IPS DF 19.7 (cell line): ENCODE results near the gene TMEM235.

ENCODE experiments used
- DNase-seq: peaks from one replicate; pipeline ENCODE4 v3.0.0-alpha.2; 2013; ENCODE audit warnings: low read depth, low spot score

TMEM235 gene

DNA sequence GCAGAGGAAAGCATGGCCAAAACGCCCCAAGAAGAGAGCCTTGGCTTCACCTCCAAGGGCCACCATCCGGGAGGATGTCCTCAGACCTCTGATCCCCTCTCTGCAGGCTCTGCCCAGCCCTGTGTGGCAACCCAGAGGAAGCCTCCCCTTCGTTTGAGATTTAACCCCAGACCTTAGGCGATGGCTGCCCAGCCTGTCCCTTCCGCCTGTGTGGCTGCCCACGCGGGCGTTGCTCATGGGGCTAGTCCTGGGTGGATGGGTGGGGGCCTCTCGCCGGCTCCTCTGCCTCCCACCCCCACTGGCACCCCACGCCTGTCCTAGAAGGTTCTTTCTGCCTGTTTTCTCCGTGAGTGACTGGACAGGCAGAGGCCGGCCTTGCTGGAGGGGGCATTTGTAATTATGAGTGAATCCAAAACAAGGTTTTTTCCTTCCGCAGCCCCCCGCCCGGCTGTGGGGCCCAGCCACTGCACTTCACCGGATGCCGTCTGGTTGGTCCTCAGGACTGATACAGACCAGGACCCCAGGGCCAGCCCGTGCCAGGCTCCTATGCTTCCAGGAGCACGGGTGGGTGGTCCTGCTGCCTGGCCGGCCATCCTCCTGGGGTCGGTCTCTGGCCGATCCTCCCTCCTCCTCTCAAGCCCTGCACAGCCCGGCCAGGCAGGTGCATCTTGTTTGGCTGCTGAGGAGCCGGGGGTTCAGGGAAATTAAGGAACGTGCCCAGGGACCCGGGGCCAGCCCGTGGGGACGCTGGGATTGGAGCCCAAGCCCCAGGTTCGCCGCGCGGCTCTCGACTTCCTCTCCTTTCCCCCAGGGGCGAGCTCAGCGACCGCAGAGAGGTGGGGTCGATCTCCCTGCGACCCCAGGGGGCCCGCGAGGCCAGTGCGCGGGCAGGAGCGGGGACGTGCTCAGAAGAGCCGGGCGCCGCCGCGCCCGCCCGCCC, at the start of gene TMEM235:
Gene TMEM235, plus strand, starts transcription at position 636 of the 940 bp plus-strand sequence. CDS start 393 bp downstream, outside the sequence.
- no peak for DNase-seq

DNA sequence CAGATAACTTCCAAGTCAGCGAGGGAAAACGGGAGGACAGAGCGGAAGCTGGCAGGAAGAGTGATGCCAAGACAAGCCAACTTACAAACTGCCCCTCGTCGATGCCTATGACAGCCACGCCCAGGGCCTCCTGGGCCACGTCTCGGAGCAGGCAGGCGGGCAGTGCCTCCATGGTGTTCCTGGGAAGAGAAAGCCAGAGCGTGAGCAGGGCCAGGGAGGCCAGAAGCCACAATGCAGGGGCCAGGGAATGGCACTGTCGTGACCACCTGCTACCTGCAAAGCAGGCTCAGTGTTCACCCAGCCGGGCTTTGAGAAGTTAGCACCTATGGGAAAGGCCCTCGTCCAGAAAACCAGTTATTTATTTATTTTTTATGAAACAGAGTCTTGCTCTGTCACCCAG, 48.9 kb upstream of the TMEM235 start:
- no peak for DNase-seq

DNA sequence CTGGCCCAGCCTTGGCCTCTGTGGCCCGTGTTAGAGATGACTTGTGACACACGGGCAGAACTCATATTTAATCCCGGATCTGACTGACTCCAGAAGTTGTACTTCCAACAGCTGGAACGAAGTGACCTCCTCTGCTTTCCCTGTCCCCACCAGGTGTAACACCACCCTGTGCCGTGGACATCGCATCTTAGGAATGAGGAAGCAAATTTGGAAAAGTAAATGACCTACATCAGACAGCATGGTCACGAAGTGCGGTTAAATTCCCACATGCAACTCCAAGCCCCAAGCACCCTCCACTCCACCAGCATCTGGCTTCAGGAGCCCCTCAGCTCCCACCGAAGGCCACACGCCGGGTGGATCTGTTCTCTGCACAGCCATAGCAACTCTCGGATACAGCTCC, 47.5 kb upstream of the TMEM235 start:
- DNase-seq = no peak

DNA sequence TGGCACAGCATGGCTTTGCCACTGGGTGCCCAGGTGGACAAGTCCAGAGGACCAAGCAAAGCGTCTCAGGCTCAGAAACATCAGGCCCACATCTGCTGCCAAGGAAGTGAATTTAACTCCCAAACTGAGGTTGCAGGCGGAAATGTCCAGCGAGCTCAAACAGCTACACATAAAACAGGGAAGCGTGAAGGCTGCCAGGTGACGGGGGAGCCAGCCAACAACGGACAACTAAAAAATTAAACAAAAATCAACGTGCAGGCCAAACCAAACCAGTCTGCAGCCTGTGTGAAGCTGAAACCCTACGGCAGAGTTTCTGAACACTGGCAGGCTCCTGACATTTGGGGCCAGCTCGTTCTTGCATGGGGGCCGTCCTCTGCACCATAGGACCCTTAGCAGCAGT, 47.1 kb upstream of the TMEM235 start:
- no peak for DNase-seq

DNA sequence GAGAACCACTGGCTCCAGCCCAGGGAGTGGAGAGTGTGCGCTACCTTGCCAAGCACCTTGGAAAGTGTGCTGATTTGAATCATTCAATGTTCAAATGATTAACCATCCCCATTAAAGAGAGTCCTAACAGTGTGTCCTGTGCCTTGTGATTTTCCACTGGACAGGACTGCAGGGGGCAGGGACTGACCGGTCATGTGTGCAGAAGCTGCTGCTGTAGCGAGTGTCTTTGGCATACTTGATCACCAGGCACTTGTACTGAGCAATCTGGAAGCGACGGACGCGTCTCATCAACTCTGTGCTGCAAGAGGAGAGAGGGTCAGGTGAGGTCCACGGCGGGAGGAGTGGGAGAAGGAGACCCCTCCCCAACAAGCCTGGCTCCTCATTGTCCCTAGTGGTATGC, 46.6 kb upstream of the TMEM235 start:
- DNase-seq = no peak

DNA sequence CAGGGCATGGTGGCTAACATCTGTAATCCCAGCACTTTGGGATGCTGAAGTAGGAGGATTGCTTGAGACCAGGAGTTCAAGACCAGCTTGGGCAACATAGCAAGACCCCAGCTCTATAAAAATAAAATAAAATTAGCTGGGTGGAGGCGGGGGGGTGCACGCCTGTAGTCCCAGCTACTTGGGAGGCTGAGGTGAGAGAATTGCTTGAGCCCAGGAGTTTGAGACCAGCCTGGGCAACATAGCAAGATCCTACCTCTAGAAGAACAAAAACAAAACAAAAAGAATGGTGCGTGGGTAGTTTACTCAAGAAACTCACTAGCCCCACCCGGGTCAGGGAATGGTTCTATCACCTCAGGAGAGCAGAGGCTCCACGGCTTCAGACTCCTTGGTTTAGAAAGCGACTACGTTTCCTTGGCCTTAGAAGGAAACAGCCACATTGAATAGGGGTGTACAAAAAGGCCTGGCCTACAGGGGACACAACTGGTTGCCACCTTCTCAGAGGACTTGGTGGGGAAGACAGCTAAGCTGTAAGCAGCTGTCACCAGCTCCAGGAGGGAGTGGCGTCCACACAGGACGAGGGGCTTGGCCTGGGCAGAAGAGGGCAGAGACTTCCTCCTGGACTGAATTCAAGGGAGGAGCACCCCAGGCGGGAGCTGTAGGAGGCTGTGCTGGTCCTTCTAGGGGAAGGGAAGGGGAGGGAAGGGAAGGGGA, 45.3 kb upstream of the TMEM235 start:
- DNase-seq = no peak

DNA sequence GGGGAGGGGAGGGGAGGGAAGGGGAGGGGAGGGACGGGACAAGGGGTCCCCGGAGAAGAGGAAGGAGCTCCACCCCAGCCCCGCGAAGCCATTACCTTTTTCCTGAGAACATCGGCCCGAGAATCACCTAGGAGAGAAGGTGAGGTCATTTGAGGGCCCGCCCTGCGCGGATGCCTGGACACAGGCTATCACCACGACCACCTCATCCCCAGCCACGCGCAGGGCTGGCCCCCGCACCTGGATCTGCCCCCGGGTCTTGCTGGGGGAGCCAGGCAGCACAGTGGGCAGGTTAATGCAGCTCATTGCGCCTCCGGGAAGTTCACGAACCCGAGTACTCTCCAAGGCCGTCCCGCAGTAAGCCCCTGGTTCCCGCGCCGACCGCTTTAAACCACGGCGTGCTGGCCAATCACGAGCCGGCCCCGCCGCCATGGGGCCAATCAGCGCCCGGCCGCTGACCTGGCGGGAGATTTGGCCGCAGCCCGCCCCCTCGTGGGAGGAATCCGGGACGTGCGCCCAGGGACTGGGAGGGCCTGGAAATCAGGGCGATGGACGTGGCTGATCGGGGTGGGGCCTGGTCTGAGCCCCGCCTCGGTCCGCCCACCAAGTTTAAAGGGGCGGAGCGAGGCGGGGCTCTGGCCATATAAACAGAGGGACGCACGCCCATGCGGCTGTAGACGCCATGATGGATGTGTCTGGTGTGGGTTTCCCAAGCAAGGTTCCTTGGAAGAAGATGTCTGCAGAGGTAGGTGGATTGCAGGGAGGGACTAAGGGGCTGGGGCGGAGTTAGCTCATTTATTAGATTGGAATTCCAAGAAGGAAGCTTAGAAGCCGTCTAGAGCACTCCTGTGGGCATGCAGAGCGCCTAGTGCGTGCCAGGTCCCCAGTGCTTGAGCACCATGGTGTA, 44.5 kb upstream of the TMEM235 start, which contains the start of the genes AFMID and TK1:
Gene AFMID, plus strand, starts transcription at position 671 of the 904 bp plus-strand sequence. Its CDS starts 9 bp downstream, at position 680.
Gene TK1, minus strand, starts transcription at position 361 of the 904 bp plus-strand sequence. Its CDS starts 58 bp downstream, at position 303.
- peak; percentile 88 for DNase-seq

DNA sequence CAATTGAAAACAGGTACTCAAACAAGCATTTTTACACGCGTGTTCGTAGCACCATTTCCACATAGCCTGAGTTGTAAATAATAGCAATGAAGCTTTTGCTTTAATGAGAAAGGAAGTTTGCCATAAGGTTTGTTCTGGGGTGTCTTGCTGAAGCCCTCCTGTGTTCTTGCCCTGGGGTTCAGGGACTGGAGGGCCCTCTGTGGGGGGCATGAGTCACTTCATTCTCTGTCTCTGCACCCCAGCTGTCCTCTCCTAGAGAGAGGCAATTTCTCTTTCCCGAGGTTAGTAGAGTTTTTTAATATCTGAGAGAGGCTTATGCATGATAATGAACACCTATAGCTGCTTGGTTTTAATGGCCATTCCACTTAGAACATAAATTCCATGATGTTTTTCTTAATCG, 34.7 kb upstream of the TMEM235 start:
- no peak for DNase-seq

DNA sequence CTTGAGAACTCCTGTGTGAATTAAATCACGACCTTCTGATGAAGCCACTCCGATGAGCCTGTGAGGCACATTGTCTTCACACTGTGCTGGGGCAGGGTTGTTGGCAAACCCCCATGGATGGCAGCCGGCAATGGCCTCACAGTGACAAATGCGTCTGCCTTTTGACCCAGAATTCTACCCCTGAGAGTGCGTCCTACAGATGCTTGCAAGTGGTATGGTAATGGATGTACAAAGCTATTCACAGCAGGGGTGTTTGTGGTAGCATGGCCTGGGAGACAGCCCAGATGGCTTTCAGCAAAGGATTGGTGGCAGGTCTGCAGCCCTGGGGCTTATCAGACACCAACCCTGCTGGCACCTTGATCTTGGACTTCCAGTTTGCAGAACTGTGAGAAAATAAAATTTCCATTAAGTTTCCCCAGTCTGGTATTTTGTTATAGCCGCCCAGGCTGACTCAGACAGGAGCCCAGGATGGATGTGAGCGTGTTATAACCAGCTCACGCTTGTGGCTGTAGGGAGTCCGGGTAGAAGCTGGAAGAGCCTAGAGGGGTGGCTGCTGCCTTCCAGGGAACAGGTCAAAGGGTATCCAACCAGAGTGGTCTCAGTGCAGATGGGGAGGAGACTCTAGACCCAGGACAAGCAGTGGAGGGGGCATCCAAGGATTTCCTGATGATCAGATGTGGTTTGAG, 34.1 kb upstream of the TMEM235 start:
- DNase-seq = no peak

DNA sequence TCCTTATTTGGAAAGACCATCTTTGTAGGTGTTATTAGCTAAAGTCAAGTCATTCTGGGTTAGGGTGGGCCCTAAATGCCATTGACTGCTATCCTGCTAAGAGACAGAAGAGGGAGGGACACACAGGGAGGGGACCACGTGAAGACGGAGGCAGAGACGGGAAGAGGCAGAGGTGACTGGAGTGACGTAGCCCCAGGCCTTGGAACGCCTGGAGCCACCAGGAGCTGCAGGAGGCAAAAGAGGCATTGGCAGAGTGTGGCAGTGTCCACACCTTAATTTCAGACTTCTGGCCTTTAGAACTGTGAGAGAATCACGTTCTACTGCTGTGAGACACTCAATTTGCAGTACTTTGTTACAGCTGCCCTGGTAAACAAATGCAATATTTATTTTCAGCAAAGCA, 31.0 kb upstream of the TMEM235 start:
- no peak for DNase-seq

DNA sequence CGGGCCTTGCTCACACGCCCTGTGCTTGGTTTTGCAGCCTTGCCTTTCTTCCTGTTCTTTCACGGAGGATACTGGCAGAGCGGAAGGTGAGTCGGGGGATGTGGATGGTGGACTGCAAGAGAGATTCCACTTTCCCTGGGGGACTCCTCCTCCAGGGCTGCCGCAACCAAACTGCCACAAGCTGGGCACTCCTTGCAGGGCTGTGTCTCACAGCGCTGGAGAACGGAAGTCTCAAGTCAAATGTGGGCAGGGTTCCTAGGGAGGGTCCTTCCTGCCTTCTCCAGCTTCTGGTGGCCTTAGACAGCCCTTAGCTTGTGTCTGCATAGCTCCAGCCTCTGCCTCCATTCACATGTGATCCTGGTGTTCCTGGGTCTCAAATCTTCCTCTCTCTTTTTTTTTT, 28.8 kb upstream of the TMEM235 start:
- DNase-seq = no peak

DNA sequence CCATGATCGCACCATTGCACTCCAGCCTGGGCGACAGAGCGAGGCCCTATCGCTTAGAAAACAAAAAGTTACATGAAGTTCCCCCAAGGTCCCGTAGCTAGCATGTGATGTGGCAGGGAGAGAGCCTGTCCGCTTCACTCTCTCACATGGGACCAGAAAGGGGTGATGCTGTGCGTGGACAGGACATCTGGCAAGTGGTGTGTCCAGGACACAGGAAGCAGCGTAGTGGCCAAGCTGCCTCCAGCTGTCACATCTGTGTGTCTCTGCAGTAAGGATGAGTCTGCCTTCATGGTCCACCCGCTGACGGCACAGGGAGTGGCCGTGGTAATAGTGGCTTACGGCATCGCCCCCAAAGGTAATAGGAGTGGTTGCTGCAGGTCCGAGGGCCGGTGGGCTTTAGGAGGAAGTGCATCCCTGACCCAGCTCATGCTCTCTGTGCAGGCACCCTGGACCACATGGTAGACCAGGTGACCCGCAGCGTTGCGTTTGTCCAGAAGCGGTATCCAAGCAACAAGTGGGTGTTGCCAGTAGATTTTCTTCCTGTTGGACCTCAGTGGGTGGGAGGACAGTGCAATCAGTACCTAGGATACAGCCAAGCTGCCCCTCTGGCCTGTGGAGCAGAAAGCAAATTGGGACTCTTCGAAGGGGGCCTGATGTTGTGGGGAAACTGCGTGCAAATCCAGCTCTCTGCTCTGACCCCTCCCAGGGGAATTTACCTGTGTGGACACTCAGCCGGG, 26.9 kb upstream of the TMEM235 start:
- no peak for DNase-seq

DNA sequence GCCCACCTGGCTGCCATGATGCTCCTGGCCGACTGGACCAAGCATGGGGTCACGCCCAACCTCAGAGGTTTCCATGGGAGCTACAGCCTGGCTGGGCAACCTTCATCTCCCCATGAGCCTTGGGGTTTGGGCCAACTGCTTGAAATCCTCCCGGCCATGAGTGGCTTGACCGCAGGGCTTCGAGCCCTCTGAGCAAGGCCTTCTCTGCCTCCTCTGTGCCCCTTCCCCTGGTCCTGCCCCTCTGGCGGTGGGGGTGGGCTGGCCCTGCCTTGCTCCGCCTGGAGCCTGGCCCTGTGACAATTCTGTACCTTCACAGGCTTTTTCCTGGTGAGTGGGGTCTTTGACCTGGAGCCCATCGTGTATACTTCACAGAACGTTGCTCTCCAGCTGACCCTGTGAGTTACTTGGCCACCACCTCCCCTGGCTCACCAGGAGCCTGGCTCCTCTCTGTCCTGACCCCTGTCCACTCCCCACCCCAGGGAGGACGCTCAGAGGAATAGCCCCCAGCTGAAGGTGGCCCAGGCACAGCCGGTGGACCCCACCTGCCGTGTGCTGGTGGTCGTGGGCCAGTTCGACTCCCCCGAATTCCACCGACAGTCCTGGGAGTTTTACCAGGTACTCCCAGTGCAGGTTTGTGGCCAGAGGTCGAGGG, 26.2 kb upstream of the TMEM235 start:
- no peak for DNase-seq

DNA sequence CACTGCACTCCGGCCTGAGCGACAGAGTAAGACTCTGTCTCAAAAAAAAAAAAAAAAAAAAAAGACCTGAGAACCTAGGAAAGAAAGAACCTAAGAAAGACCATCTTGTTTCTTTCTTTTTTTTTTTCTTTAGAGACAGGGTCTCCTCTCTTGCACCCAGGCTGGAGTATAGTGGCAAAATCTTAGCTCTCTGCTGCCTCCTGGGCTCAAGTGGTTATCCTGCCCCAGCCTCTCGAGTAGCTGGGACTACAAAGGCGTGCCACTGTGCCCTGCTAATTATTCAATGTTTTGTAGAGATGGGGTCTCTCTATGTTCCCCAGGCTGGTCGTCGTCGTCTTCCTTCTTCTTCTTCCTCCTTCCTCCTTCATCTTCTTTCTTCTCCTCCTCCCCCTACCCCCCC, 25.1 kb upstream of the TMEM235 start:
- no peak for DNase-seq

DNA sequence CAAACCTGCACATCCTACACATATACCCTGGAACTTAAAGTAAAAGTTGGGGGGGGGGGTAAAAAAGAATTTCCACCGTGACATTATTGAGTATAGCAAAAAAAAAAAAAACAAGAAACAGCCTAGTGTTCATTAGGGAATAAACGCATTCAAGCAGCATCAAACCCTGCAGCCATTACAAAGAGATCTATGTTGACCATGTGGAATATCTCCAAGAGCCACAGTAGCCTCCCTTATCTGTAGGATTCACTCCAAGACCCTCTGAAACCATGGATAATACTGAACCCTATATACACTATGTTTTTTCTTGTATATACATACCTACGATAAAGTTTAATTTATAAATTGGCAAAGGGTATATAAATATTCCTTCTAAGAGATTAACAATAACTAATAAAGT, 22.9 kb upstream of the TMEM235 start:
- no peak for DNase-seq

DNA sequence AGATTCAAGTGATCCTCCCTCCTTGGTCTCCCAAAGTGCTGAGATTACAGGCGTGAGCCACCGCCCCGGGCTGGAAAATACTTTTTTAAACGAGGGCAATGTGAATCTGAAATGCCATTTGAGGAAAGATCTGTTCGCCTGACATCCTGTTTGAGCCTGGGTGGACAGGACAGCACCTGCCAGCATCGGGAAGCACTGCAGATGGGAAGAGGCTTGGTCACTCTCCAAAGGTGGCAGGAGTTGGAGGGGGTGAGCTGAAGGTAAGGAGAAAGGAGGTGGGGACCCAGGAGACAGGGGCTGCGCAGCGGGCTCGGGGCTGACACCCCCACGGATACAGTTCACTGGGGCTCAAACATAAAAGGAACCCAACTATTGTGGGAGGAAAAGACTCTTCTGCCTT, 21.3 kb upstream of the TMEM235 start:
- DNase-seq = no peak

DNA sequence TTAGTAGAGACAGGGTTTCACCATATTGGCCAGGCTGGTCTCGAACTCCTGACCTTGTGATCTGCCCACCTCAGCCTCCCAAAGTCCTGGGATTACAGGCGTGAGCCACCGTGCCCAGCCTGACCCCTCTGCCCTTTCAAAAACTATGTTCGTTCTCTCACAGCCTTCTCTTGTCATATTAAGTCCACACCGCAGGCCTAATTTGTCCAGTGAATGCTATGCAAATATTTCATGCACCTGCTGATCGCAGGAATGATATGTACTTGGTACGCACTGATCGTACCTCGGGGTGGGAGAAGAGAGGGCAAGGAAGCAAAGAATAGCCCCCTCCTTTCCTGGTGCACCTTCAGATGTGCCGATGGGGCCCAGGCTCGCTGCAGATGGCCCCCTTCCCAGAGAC, 20.4 kb upstream of the TMEM235 start:
- DNase-seq = no peak

DNA sequence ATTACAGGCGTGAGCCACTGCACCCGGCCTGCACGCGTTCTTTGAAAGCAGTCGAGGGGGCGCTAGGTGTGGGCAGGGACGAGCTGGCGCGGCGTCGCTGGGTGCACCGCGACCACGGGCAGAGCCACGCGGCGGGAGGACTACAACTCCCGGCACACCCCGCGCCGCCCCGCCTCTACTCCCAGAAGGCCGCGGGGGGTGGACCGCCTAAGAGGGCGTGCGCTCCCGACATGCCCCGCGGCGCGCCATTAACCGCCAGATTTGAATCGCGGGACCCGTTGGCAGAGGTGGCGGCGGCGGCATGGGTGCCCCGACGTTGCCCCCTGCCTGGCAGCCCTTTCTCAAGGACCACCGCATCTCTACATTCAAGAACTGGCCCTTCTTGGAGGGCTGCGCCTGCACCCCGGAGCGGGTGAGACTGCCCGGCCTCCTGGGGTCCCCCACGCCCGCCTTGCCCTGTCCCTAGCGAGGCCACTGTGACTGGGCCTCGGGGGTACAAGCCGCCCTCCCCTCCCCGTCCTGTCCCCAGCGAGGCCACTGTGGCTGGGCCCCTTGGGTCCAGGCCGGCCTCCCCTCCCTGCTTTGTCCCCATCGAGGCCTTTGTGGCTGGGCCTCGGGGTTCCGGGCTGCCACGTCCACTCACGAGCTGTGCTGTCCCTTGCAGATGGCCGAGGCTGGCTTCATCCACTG, 17.3 kb upstream of the TMEM235 start, which contains the start of gene BIRC5:
Gene BIRC5, plus strand, starts transcription at position 238 of the 690 bp plus-strand sequence. Its CDS starts 64 bp downstream, at position 302.
- DNase-seq = peak; percentile 35

DNA sequence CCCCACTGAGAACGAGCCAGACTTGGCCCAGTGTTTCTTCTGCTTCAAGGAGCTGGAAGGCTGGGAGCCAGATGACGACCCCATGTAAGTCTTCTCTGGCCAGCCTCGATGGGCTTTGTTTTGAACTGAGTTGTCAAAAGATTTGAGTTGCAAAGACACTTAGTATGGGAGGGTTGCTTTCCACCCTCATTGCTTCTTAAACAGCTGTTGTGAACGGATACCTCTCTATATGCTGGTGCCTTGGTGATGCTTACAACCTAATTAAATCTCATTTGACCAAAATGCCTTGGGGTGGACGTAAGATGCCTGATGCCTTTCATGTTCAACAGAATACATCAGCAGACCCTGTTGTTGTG, 16.7 kb upstream of the TMEM235 start:
- DNase-seq = no peak
